HepG2 (cell line): ENCODE data around the gene POU5F1. TPM values are rescaled to one million over a fixed set of nuclear protein-coding genes. Genes with fewer than 3 reads are reported as not detected.

Experiments
- ATAC-seq: fragments of 200-7000 bp; cut with Tn5 transposase; 3 replicates; pipeline ENCODE4 v1.9.1; 2020; ENCODE audit warnings: mild to moderate bottlenecking, moderate library complexity
- BruUV-seq: library from RNA; stranded (reverse); fragments of 400-500 nt; replicated peaks from 2 replicates; lab custom pipeline; 2021; lab: Mats Ljungman, UMichigan
- CTCF ChIA-PET: fragments of 300-600 bp; formaldehyde crosslinking; extraction: SDS; loops from one replicate; lab custom pipeline; 2021; ENCODE audit warnings: low total read pairs, inconsistent platforms, low intra/inter-chr PET ratio; lab: Yijun Ruan, JAX
- POLR2A ChIA-PET: fragments of 350-600 bp; sonication (Branson Sonifier 250); formaldehyde crosslinking; loops from one replicate; lab custom pipeline; 2020; ENCODE audit warnings: antibody characterized with exemption, inconsistent platforms; lab: Yijun Ruan, JAX
- DNase-seq: peaks from one replicate; pipeline ENCODE4 v3.0.0-alpha.2; 2015; ENCODE audit warnings: low spot score
- FAIRE-seq: peaks from 3 replicates; lab custom pipeline; 2011; peaks lifted over from hg19 to GRCh38; lab: Jason Lieb, UNC
- H2AFZ ChIP-seq: one replicate; pipeline ENCODE4 v1.6.1; 2011; ENCODE audit warnings: low read length, inconsistent platforms
- H3K27ac ChIP-seq: fragments of 300-600 bp; 3 replicates; pipeline ENCODE4 v1.8.0; 2011; ENCODE audit warnings: mixed run types, mild to moderate bottlenecking, mixed read lengths, low read length, inconsistent platforms; ENCODE audit not compliant: insufficient read depth; ENCODE audit errors: extremely low read length
- H3K27me3 ChIP-seq, 2 experiments: fragments of 200-600 bp in 1 of 2; 2 replicates in 1 of 2; 3 replicates in 1 of 2; pipeline versions ENCODE4 v1.6.0 to v1.8.0; 2011; ENCODE audit warnings: low read length in 2 of 2, mild to moderate bottlenecking in 2 of 2, moderate library complexity in 2 of 2, inconsistent platforms in 1 of 2; ENCODE audit not compliant: insufficient read depth in 2 of 2, control insufficient read depth in 1 of 2
- H3K36me3 ChIP-seq, 2 experiments: fragments of 200-600 bp in 1 of 2; replicated peaks in 1 of 2; 2 replicates in 1 of 2; 3 replicates in 1 of 2; pipeline versions ENCODE4 v1.5.1 to v1.8.0; 2011; ENCODE audit warnings: low read length in 2 of 2, inconsistent platforms in 1 of 2; ENCODE audit not compliant: insufficient read depth in 2 of 2, control insufficient read depth in 1 of 2
- H3K4me1 ChIP-seq: 2 replicates; pipeline ENCODE4 v1.5.1; 2012; ENCODE audit warnings: low read length, inconsistent platforms; ENCODE audit not compliant: insufficient read depth
- H3K4me2 ChIP-seq: 2 replicates; pipeline ENCODE4 v1.6.0; 2011; ENCODE audit warnings: low read depth, low read length, inconsistent platforms
- H3K4me3 ChIP-seq, 3 experiments: fragments of 200-600 bp in 1 of 3; sonication (generic), shearing (Covaris generic) in 1 of 3; replicated peaks in 1 of 3; 2 replicates each; pipeline ENCODE4 v1.5.1; 2011 to 2016; ENCODE audit warnings: low read length in 3 of 3, inconsistent platforms in 2 of 3, low read depth in 2 of 3, mild to moderate bottlenecking in 2 of 3, control low read depth in 1 of 3, mixed read lengths in 1 of 3; ENCODE audit not compliant: insufficient read depth in 1 of 3
- H3K79me2 ChIP-seq: one replicate; pipeline ENCODE4 v1.6.1; 2011; ENCODE audit warnings: low read length, inconsistent platforms; ENCODE audit not compliant: insufficient read depth
- H3K9ac ChIP-seq: 2 replicates; pipeline ENCODE4 v1.6.0; 2011; ENCODE audit warnings: mild to moderate bottlenecking, low read depth, low read length, inconsistent platforms; ENCODE audit not compliant: insufficient read depth
- H3K9me3 ChIP-seq: 2 replicates; pipeline ENCODE4 v1.5.1; 2012; ENCODE audit warnings: mild to moderate bottlenecking, low read length
- H4K20me1 ChIP-seq: 2 replicates; pipeline ENCODE4 v1.6.0; 2011; ENCODE audit warnings: inconsistent platforms, mild to moderate bottlenecking, low read length, moderate library complexity; ENCODE audit not compliant: insufficient read depth
- ADNP ChIP-seq: sonication (generic); formaldehyde crosslinking; IDR thresholded peaks from 2 replicates; pipeline ENCODE4 v1.4.0; 2020; ENCODE audit warnings: missing genetic modification reagents
- HIVEP1 ChIP-seq: sonication (generic); formaldehyde crosslinking; IDR thresholded peaks from 2 replicates; pipeline ENCODE4 v1.4.0; 2020; ENCODE audit warnings: mild to moderate bottlenecking, missing genetic modification reagents
- MNT ChIP-seq: fragments of 450-650 bp; IDR thresholded peaks from 2 replicates; pipeline ENCODE4 v1.6.1; 2016
- MXD3 ChIP-seq: IDR thresholded peaks from 2 replicates; pipeline ENCODE4 v1.6.1; 2016; ENCODE audit warnings: mild to moderate bottlenecking, missing biosample characterization, missing genetic modification reagents
- SIN3B ChIP-seq: fragments of 150-350 bp; IDR thresholded peaks from 2 replicates; pipeline ENCODE4 v1.6.1; 2014; ENCODE audit warnings: low read length
- TRIM24 ChIP-seq: sonication (generic); formaldehyde crosslinking; IDR thresholded peaks from 2 replicates; pipeline ENCODE4 v1.8.0; 2022; ENCODE audit warnings: mild to moderate bottlenecking, missing genetic modification reagents
- ZKSCAN1 ChIP-seq: fragments of 150-350 bp; IDR thresholded peaks from 2 replicates; pipeline ENCODE4 v1.6.1; 2014; ENCODE audit warnings: low read length
- WGBS: methylation state at CpG from one replicate; pipeline ENCODE4 v1.1.6; 2017; ENCODE audit warnings: low lambda C conversion rate; 5-methylcytosine and 5-hydroxymethylcytosine counted together
- in situ Hi-C: cut with HindIII; loops from 2 replicates; pipeline ENCODE4 v1.10.0; 2017; ENCODE audit warnings: low pct_unique_long_range_greater_than_20kb; ENCODE audit not compliant: extremely low pct_ligation_motif_present
- intact Hi-C: fragments of 100-400 bp; cut with micrococcal nuclease; formaldehyde crosslinking; loops from one replicate; pipeline ENCODE4 v1.10.0; 2022; ENCODE audit not compliant: unreplicated experiment
- polyA plus RNA-seq, 8 experiments: library from polyadenylated mRNA; depleted of rRNA in 3 of 8; stranded (reverse) in 7 of 8; unstranded in 1 of 8; fragments of >200 nt; fragmentation: Illumina TruSeq in 4 of 8; extraction: Trizol in 4 of 8; gene quantifications; 2 replicates each; pipeline versions ENCODE4 v1.2.1 to v1.2.3, GENCODE V29; 2011 to 2016; ENCODE audit warnings: low read depth in 4 of 8, missing spikeins in 1 of 8, mixed read lengths in 1 of 8; ENCODE audit not compliant: insufficient read depth in 1 of 8
- total RNA-seq, 5 experiments: library from RNA; depleted of rRNA; stranded (reverse); fragments of >200 nt; fragmentation: Illumina TruSeq; extraction: Trizol; gene quantifications; 2 replicates each; pipeline ENCODE4 v1.2.3, GENCODE V29; 2016; ENCODE audit warnings: low read depth in 1 of 5
- TF ChIP-seq, protein P1 (sequence below): sonication (generic); formaldehyde crosslinking; conservative IDR thresholded peaks from 2 replicates; pipeline ENCODE4 v1.8.1; 2023; ENCODE audit warnings: missing genetic modification reagents
- TF ChIP-seq, protein P2 (sequence below): sonication (generic); formaldehyde crosslinking; IDR thresholded peaks from 2 replicates; pipeline ENCODE4 v1.4.0; 2020; ENCODE audit warnings: missing genetic modification reagents, borderline replicate concordance

The POU5F1 gene
- total and polyA plus RNA-seq, 2 of the 13 experiments (the other 11 are each of a cell fraction or from before 2014, with no cell fraction given): 2.5 to 7.2 TPM

- TF ChIP-seq TRIM24 (CRISPR knock-in tag): no peak
- no peak for TF ChIP-seq MXD3 (CRISPR knock-in tag)
- TF ChIP-seq ADNP (CRISPR knock-in tag): no peak
- no peak for TF ChIP-seq HIVEP1 (CRISPR knock-in tag)
- no peak for TF ChIP-seq ZKSCAN1
- TF ChIP-seq MNT: no peak
- TF ChIP-seq SIN3B: no peak
- TF ChIP-seq, all 625 proteins: peak for 0
Measured at GRCh38 chr6:31179042-31179386, 8.5 kb upstream of the POU5F1 start (continued).

DNA sequence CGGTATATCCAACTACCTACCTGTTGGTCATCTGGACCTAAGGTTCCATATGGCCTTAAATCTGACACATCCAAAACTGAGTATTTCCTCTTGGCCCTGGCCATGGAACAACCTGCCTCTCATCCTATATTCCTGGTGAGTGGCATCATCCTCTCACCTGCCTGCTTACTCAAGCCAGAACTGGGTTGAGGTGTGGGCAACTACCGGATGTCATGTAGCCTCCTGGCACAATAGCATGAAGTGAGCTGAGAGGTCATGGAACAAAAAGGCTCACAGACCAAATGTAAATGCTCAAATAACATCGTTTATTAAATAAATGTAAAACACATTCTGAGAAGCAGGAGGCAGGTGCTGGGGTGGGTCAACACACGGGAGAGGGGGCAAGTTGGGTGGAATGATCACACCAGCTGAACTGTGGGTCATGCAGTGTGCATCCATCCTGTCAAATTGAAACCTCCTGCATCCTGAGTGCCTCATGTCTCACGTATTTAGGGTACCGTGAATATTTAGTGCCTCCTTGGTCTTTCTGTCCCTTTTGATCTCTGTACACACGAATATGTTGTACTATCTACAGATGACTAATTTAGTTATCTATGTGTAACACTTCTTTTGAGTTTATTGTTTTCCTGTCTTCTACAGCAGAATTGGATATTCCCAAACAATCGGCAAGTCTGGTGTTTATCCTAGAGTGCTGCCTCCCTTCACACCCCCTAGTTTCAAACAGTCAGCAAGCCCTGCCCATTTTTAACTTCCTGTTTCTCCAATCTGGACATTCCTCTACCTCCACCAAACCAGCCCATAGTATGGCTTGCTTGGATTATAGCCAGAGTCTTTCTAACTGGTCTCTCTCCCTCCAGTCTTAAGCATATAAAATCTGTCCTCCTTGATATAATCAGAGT is 7.9 kb upstream of the POU5F1 start:
- peaks cover 12 to 59% of the 10 kb centered on the region in 2 experiments for H3K36me3 ChIP-seq
- 96% methylated on average over 8 of the region's 8 CpGs for WGBS
- CTCF ChIA-PET: no interaction called here
- intact Hi-C loops (no loop called here), in situ Hi-C loops (no loop called here)
- BruUV-seq: no TSS peak
- peaks cover 14% of the 10 kb centered on the region for H3K4me1 ChIP-seq
- no peaks in the 10 kb centered on the region for H3K27me3 ChIP-seq
- POLR2A ChIA-PET: no interaction called here
- TF ChIP-seq, protein P1, sequence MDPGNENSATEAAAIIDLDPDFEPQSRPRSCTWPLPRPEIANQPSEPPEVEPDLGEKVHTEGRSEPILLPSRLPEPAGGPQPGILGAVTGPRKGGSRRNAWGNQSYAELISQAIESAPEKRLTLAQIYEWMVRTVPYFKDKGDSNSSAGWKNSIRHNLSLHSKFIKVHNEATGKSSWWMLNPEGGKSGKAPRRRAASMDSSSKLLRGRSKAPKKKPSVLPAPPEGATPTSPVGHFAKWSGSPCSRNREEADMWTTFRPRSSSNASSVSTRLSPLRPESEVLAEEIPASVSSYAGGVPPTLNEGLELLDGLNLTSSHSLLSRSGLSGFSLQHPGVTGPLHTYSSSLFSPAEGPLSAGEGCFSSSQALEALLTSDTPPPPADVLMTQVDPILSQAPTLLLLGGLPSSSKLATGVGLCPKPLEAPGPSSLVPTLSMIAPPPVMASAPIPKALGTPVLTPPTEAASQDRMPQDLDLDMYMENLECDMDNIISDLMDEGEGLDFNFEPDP (CRISPR knock-in tag): 0 out of 2 replicates have a peak, but pooled peaks have one; percentile 60
- TF ChIP-seq, protein P2, sequence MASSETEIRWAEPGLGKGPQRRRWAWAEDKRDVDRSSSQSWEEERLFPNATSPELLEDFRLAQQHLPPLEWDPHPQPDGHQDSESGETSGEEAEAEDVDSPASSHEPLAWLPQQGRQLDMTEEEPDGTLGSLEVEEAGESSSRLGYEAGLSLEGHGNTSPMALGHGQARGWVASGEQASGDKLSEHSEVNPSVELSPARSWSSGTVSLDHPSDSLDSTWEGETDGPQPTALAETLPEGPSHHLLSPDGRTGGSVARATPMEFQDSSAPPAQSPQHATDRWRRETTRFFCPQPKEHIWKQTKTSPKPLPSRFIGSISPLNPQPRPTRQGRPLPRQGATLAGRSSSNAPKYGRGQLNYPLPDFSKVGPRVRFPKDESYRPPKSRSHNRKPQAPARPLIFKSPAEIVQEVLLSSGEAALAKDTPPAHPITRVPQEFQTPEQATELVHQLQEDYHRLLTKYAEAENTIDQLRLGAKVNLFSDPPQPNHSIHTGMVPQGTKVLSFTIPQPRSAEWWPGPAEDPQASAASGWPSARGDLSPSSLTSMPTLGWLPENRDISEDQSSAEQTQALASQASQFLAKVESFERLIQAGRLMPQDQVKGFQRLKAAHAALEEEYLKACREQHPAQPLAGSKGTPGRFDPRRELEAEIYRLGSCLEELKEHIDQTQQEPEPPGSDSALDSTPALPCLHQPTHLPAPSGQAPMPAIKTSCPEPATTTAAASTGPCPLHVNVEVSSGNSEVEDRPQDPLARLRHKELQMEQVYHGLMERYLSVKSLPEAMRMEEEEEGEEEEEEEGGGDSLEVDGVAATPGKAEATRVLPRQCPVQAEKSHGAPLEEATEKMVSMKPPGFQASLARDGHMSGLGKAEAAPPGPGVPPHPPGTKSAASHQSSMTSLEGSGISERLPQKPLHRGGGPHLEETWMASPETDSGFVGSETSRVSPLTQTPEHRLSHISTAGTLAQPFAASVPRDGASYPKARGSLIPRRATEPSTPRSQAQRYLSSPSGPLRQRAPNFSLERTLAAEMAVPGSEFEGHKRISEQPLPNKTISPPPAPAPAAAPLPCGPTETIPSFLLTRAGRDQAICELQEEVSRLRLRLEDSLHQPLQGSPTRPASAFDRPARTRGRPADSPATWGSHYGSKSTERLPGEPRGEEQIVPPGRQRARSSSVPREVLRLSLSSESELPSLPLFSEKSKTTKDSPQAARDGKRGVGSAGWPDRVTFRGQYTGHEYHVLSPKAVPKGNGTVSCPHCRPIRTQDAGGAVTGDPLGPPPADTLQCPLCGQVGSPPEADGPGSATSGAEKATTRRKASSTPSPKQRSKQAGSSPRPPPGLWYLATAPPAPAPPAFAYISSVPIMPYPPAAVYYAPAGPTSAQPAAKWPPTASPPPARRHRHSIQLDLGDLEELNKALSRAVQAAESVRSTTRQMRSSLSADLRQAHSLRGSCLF (CRISPR knock-in tag): no peak
- no peak for DNase-seq
- FAIRE-seq: peak; percentile 32
- no peak overlapping the region for H2AFZ ChIP-seq
- ATAC-seq: no peak
- no peak overlapping the region for H3K9ac ChIP-seq
- no peaks in the 10 kb centered on the region for H3K9me3 ChIP-seq
- peaks cover 4% of the 10 kb centered on the region; the same call in 1 of the 2 replicates for H4K20me1 ChIP-seq
- H3K4me2 ChIP-seq: no peak overlapping the region
- H3K79me2 ChIP-seq: peaks cover 31% of the 10 kb centered on the region
- H3K27ac ChIP-seq: no peak overlapping the region
- no peak overlapping the region for H3K4me3 ChIP-seq
